Parathyroid adenoma (tissue), 2 donors: ENCODE measurements around the gene RERE.

Experiments
- H2AFZ ChIP-seq: fragments of 300-600 bp; sonication (generic); one replicate; pipeline ENCODE4 v1.7.0; 2017; ENCODE audit warnings: antibody characterized with exemption, mild to moderate bottlenecking
- H3K27ac ChIP-seq: fragments of 300-600 bp; sonication (generic); one replicate; pipeline ENCODE4 v1.7.0; 2017
- H3K27me3 ChIP-seq: fragments of 300-600 bp; sonication (generic); one replicate; pipeline ENCODE4 v1.7.0; 2017; ENCODE audit warnings: low read length; ENCODE audit not compliant: control insufficient read depth, insufficient read depth
- H3K36me3 ChIP-seq: fragments of 300-600 bp; sonication (generic); one replicate; pipeline ENCODE4 v1.7.0; 2017; ENCODE audit warnings: low read length; ENCODE audit not compliant: control insufficient read depth, insufficient read depth
- H3K4me1 ChIP-seq: fragments of 300-600 bp; sonication (generic); one replicate; pipeline ENCODE4 v1.7.0; 2017; ENCODE audit warnings: control low read depth
- H3K4me2 ChIP-seq: fragments of 300-600 bp; sonication (generic); one replicate; pipeline ENCODE4 v1.7.0; 2017; ENCODE audit warnings: low read length
- H3K4me3 ChIP-seq: fragments of 300-600 bp; sonication (generic); one replicate; pipeline ENCODE4 v1.7.0; 2017; ENCODE audit warnings: low read depth, low read length
- H3K79me2 ChIP-seq: fragments of 300-600 bp; sonication (generic); one replicate; pipeline ENCODE4 v1.7.0; 2017; ENCODE audit warnings: control low read depth
- H3K9ac ChIP-seq: fragments of 300-600 bp; sonication (generic); one replicate; pipeline ENCODE4 v1.7.0; 2017; ENCODE audit warnings: mild to moderate bottlenecking
- H3K9me3 ChIP-seq: fragments of 300-600 bp; sonication (generic); one replicate; pipeline ENCODE4 v1.7.0; 2017; ENCODE audit warnings: low read length; ENCODE audit not compliant: control insufficient read depth
- CTCF ChIP-seq: fragments of 300-600 bp; sonication (generic); IDR thresholded peaks from one replicate; pipeline ENCODE4 v1.7.0; 2017; ENCODE audit warnings: antibody characterized with exemption, mild to moderate bottlenecking
- donor health status: primary hyperparathyroidism.

Gene RERE

GRCh38 chr1:8800416-8800815 lies 17.0 kb downstream of the RERE start:
- Histone ChIP-seq H3K4me3 (no peak overlapping the region), H3K9me3 (no peaks in the 10 kb centered on the region), H3K79me2 (peaks cover 15% of the 10 kb centered on the region), H3K27ac (no peak overlapping the region), H2AFZ (no peak overlapping the region), H3K9ac (no peak overlapping the region), H3K4me2 (no peak overlapping the region), H3K36me3 (no peaks in the 10 kb centered on the region), H3K4me1 (no peaks in the 10 kb centered on the region), H3K27me3 (no peaks in the 10 kb centered on the region)
- TF ChIP-seq CTCF, result no peak

GRCh38 chr1:8797216-8797615 lies 20.2 kb downstream of the RERE start:
- Histone ChIP-seq H3K9ac (no peak overlapping the region), H3K27me3 (no peaks in the 10 kb centered on the region), H3K27ac (no peak overlapping the region), H3K4me3 (no peak overlapping the region), H2AFZ (no peak overlapping the region), H3K36me3 (no peaks in the 10 kb centered on the region), H3K9me3 (no peaks in the 10 kb centered on the region), H3K4me2 (no peak overlapping the region), H3K79me2 (peaks cover 19% of the 10 kb centered on the region), H3K4me1 (no peaks in the 10 kb centered on the region)
- TF ChIP-seq CTCF, result no peak

GRCh38 chr1:8796812-8797211 lies 20.6 kb downstream of the RERE start:
- H3K9me3 ChIP-seq, result no peaks in the 10 kb centered on the region
- no peak overlapping the region for H3K27ac ChIP-seq
- H3K4me1 ChIP-seq, result no peaks in the 10 kb centered on the region
- no peaks in the 10 kb centered on the region for H3K27me3 ChIP-seq
- H3K9ac ChIP-seq, result no peak overlapping the region
- H3K4me2 ChIP-seq, result no peak overlapping the region
- TF ChIP-seq CTCF, result no peak
- H2AFZ ChIP-seq, result no peak overlapping the region
- peaks cover 19% of the 10 kb centered on the region for H3K79me2 ChIP-seq
- H3K4me3 ChIP-seq, result no peak overlapping the region
- no peaks in the 10 kb centered on the region for H3K36me3 ChIP-seq

- Histone ChIP-seq H3K9me3 (no peaks in the 10 kb centered on the region), H3K27me3 (no peaks in the 10 kb centered on the region), H3K79me2 (peaks cover 13% of the 10 kb centered on the region), H3K4me1 (no peaks in the 10 kb centered on the region), H3K4me2 (no peak overlapping the region), H2AFZ (no peak overlapping the region), H3K36me3 (no peaks in the 10 kb centered on the region), H3K4me3 (no peak overlapping the region), H3K27ac (no peak overlapping the region), H3K9ac (no peak overlapping the region)
- TF ChIP-seq CTCF, result no peak
Observed at GRCh38 chr1:8794605-8795004, 22.8 kb downstream of the RERE start.

GRCh38 chr1:8791819-8792218 lies 25.6 kb downstream of the RERE start:
- Histone ChIP-seq H3K4me2 (no peak overlapping the region), H3K27me3 (no peaks in the 10 kb centered on the region), H3K4me1 (no peaks in the 10 kb centered on the region), H2AFZ (no peak overlapping the region), H3K27ac (no peak overlapping the region), H3K9ac (no peak overlapping the region), H3K79me2 (peaks cover 7% of the 10 kb centered on the region), H3K4me3 (no peak overlapping the region), H3K9me3 (no peaks in the 10 kb centered on the region), H3K36me3 (no peaks in the 10 kb centered on the region)
- no peak for TF ChIP-seq CTCF
